Measurements from ENCODE around the gene CST9. TPM values are rescaled to one million over a fixed set of nuclear protein-coding genes. Genes with fewer than 3 reads are reported as not detected.

The CST9 gene
- total RNA-seq, 1 donor from 2014 or later, result not detected

GRCh38 chr20:23564927-23565326 lies 40.8 kb downstream of the CST9 start:
- no peak overlapping the region for H3K27ac ChIP-seq
- no peaks in the 10 kb centered on the region for H3K4me1 ChIP-seq
- H3K9me3 ChIP-seq, result peaks cover 17% of the 10 kb centered on the region
- ATAC-seq (no peak), DNase-seq (no peak)
- no peaks in the 10 kb centered on the region for H3K36me3 ChIP-seq
- intact Hi-C loops (cut with DNase I), result no loop called here
- no peak overlapping the region for H3K4me3 ChIP-seq
- TF ChIP-seq CTCF (IDR thresholded peaks at IDR 0.05), result no peak
- H3K27me3 ChIP-seq (ENCODE audit: low read depth), result peaks cover 3% of the 10 kb centered on the region

GRCh38 chr20:23562721-23563342 lies 42.9 kb downstream of the CST9 start:
- no peak for TF ChIP-seq CTCF (IDR thresholded peaks at IDR 0.05)
- H3K4me1 ChIP-seq, result no peaks in the 10 kb centered on the region
- H3K27me3 ChIP-seq (ENCODE audit: low read depth), result no peaks in the 10 kb centered on the region
- ATAC-seq (no peak), DNase-seq (no peak)
- H3K4me3 ChIP-seq, result no peak overlapping the region
- intact Hi-C loops (cut with DNase I), result no loop called here
- H3K27ac ChIP-seq, result no peak overlapping the region
- H3K9me3 ChIP-seq, result peaks cover 17% of the 10 kb centered on the region
- no peaks in the 10 kb centered on the region for H3K36me3 ChIP-seq

- no peak for ATAC-seq
- no peaks in the 10 kb centered on the region for H3K36me3 ChIP-seq
- H3K4me3 ChIP-seq, result no peak overlapping the region
- no peak overlapping the region for H3K27ac ChIP-seq
- no peaks in the 10 kb centered on the region for H3K4me1 ChIP-seq
- no peak for TF ChIP-seq CTCF (IDR thresholded peaks at IDR 0.05)
- no peaks in the 10 kb centered on the region for H3K9me3 ChIP-seq
- no peaks in the 10 kb centered on the region for H3K27me3 ChIP-seq (ENCODE audit: low read depth)
- intact Hi-C loops (cut with DNase I), result no loop called here
- no peak for DNase-seq
Observed at GRCh38 chr20:23554401-23554800, 51.3 kb downstream of the CST9 start.

Other genes with a start within 250 kb of the CST9 start
- gene GZF1, start 243.7 kb downstream of the CST9 start, total RNA-seq, result 14.8 TPM
- gene NAPB, start 184.4 kb downstream of the CST9 start, total RNA-seq, result 11.0 TPM
- not detected for gene CSTL1, start 166.2 kb downstream of the CST9 start, total RNA-seq
- not detected for gene CST11, start 153.0 kb downstream of the CST9 start, total RNA-seq
- not detected for gene CST8, start 114.8 kb downstream of the CST9 start, total RNA-seq
- gene CST9L, start 37.4 kb downstream of the CST9 start, total RNA-seq, result not detected
- 727 TPM for gene CST3, start 32.0 kb upstream of the CST9 start, total RNA-seq
- gene CST4, start 83.1 kb upstream of the CST9 start, total RNA-seq, result not detected
- gene CST1, start 145.0 kb upstream of the CST9 start, total RNA-seq, result not detected
- not detected for gene CST2, start 220.8 kb upstream of the CST9 start, total RNA-seq

Data from lower lobe of right lung (tissue), 2 donors.